ENCODE measurements around the gene RCAN1. TPM values are rescaled to one million over a fixed set of nuclear protein-coding genes. Genes with fewer than 3 reads are reported as not detected.
"Not testable (repeated sequence)": the region's sequence is repeated elsewhere in the genome, so short reads cannot be mapped to it uniquely, and the experiment has no call there.

The RCAN1 gene
- total RNA-seq, 1 donor from 2014 or later = 11.1 TPM

DNA sequence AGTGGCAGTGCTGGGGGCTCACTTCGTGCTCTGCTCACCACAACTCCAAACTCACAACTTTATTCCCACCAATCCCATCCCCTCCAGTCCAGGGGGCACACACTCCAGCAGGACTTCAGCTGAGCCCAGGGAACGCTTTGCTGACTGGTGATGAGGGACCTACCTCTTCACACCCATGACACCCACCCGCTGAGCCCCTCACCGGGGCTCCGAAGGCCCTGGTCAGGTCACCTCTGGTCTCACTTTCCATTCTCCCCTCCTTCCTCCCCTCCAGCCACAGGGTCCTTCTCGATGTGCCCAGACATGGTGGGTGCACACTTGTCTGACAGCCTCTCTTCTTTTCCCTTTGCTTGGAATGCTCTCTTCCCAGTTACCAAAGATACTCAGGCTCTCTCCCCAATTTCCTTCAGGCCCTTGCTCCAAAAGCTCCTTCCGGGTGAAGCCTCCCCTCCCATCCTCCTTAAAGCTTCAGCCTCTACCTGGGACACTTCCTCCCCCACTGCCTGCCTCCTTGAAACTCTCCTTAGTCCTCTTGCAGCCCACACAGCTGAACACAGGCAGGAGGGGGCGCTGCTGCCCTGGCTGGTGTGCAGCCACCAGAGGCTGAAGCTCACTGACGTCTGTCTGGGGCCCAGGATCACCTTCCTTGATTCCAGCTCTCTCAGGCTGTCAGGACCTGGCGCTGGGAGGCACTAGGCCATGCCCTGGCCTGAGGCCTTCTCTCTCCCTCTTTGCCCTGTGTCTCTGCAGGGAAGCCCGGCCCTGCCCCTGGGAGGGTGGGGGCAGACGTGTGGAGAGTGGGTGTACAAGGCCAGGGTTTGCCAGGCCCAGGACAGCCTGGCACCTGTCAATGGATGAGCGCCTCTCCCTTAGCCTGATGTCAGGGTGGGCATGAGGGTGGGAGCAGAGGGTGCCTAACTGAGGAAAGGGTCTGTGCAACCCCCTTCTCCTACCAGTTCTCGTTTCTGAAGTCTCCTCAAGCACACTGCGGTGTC, 104.5 kb downstream of the RCAN1 start:
- Mint-ChIP-seq H3K27me3 (ENCODE audit: insufficient read depth) (peaks cover 2% of the 10 kb centered on the region), H3K4me1 (ENCODE audit: low read depth) (no peaks in the 10 kb centered on the region), H3K4me3 (no peak overlapping the region), H3K36me3 (ENCODE audit: low read depth) (no peaks in the 10 kb centered on the region), H3K9me3 (no peaks in the 10 kb centered on the region), H3K27ac (no peak overlapping the region)
- intact Hi-C loops (cut with micrococcal nuclease) = loop anchor here (1.0 kb wide), 3 partner anchors 72 to 120 kb away; no protein-coding TSS in a partner anchor
- DNase-seq (ENCODE audit: low spot score) = no peak

DNA sequence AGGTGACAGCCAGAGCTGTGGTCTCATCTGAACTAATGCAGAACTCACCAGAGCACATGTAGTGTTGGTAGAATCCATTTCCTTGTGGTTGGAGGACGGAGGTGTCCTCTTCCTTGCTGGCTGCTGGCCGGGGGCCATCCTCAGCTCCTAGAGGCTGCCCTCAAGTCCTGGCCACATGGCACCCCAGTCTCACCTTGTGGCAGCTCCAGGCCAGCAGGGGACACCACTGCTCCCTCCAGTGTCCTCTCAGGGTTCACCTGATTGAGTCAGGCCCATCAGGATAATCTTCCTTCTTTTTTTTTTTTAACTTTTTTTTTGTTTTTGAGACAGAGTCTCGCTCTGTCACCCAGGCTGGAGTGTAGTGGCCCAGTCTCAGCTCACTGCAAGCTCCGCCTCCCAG, 105.8 kb downstream of the RCAN1 start:
- Mint-ChIP-seq H3K27ac (no peak overlapping the region), H3K27me3 (ENCODE audit: insufficient read depth) (no peaks in the 10 kb centered on the region), H3K36me3 (ENCODE audit: low read depth) (no peaks in the 10 kb centered on the region), H3K4me1 (ENCODE audit: low read depth) (no peaks in the 10 kb centered on the region), H3K4me3 (no peak overlapping the region), H3K9me3 (no peaks in the 10 kb centered on the region)
- intact Hi-C loops (cut with micrococcal nuclease) = no loop called here
- DNase-seq (ENCODE audit: low spot score) = no peak

DNA sequence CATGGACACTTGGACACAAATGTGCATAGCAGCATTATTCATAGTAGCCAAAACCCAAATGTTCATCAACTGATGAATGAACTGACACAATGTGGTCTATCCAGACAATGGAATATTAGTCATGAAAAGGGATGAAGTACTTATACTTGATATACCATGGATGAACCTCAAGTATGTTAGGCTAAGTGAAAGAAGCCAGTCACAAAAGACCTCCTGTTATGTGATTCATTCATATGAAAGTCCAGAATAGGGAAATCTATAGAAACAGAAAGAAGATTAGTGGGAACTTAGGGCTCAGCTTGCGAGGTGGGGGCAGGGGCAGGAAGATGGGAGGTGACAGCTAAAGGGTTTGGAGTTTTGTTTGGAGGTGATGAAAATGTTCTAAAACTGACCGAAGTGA, 110.3 kb downstream of the RCAN1 start:
- DNase-seq (ENCODE audit: low spot score) = no peak
- H3K4me3 Mint-ChIP-seq = no peak overlapping the region
- no peaks in the 10 kb centered on the region for H3K4me1 Mint-ChIP-seq (ENCODE audit: low read depth)
- H3K36me3 Mint-ChIP-seq (ENCODE audit: low read depth) = no peaks in the 10 kb centered on the region
- no peaks in the 10 kb centered on the region for H3K27me3 Mint-ChIP-seq (ENCODE audit: insufficient read depth)
- no peak overlapping the region for H3K27ac Mint-ChIP-seq
- intact Hi-C loops (cut with micrococcal nuclease) = no loop called here
- H3K9me3 Mint-ChIP-seq = no peaks in the 10 kb centered on the region

DNA sequence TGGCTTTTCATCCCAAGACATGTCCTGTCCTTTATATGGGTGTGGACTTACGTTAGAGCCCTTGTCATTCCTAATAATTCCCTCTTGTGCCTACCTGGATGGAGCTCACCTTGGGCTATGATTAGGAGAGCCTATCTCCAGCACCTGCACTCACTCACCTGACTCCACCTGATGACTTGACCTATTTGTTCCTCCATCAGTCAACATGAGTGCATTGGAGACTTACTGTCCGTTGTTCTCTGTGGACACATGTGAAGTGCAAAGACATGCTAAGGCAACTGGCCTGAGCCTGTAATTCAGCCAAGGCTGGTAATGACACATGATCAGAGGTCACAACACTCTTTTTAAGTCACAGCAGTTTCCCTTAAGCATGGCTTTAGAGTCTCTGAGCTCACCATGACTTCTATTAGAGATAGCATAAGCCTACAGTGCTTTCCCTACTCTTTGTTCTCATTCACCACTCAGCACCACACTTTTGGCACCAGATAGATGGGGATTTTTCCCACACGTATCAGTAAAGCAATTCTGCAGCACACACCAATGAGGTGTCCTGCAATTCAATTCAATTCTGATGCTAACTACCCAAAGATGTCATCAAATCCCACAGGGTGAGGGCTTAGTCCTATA, 112.3 kb downstream of the RCAN1 start:
- Mint-ChIP-seq H3K9me3 (peaks cover 4% of the 10 kb centered on the region), H3K27ac (no peak overlapping the region), H3K4me3 (no peak overlapping the region), H3K4me1 (ENCODE audit: low read depth) (no peaks in the 10 kb centered on the region), H3K27me3 (ENCODE audit: insufficient read depth) (peaks cover 5% of the 10 kb centered on the region), H3K36me3 (ENCODE audit: low read depth) (no peaks in the 10 kb centered on the region)
- DNase-seq (ENCODE audit: low spot score) = no peak
- intact Hi-C loops (cut with micrococcal nuclease) = no loop called here

DNA sequence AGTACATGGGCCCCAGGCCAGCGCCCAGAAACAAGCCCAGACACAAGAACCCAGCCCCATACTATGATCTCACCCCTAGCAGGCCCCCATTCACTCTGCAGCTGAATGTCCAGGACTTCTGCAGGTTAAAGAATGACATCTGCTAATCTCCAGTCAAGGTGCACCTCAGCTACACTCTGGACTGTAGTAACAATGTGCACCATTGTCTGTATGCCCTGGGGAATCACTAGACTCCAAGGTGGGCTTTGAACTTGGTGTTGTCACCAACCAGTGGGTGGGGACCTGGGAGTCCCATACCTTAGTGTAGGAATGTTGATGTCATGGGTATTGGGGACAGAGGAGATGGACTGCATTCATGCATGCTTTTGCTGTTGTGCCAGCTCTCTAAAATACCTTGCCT, 113.2 kb downstream of the RCAN1 start:
- no peak overlapping the region for H3K4me3 Mint-ChIP-seq
- H3K27me3 Mint-ChIP-seq (ENCODE audit: insufficient read depth) = peaks cover 5% of the 10 kb centered on the region
- no peak overlapping the region for H3K27ac Mint-ChIP-seq
- intact Hi-C loops (cut with micrococcal nuclease) = no loop called here
- no peaks in the 10 kb centered on the region for H3K36me3 Mint-ChIP-seq (ENCODE audit: low read depth)
- peaks cover 10% of the 10 kb centered on the region for H3K9me3 Mint-ChIP-seq
- DNase-seq (ENCODE audit: low spot score) = no peak
- H3K4me1 Mint-ChIP-seq (ENCODE audit: low read depth) = no peaks in the 10 kb centered on the region

DNA sequence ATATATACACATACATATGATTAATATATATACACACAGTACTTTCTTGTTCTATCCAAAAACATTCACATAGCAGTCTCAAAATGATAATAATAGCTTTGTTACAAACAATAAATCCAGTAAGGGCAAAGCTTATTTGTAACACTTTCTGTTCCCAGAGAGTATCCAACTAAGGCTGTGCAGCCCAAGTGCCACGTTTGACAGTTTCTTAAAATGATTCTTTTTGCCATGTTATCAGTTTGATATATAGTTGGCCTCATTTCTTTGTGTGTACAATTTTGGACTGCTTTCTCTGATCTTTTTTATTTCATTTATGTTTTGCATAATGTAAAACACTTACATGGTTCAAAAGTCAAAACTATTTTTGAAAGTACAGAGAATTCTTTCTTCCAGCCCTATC, 114.7 kb downstream of the RCAN1 start:
- Mint-ChIP-seq H3K4me3 (no peak overlapping the region), H3K4me1 (ENCODE audit: low read depth) (no peaks in the 10 kb centered on the region), H3K36me3 (ENCODE audit: low read depth) (no peaks in the 10 kb centered on the region), H3K9me3 (peaks cover 12% of the 10 kb centered on the region), H3K27me3 (ENCODE audit: insufficient read depth) (peaks cover 5% of the 10 kb centered on the region), H3K27ac (no peak overlapping the region)
- no peak for DNase-seq (ENCODE audit: low spot score)
- intact Hi-C loops (cut with micrococcal nuclease) = no loop called here

DNA sequence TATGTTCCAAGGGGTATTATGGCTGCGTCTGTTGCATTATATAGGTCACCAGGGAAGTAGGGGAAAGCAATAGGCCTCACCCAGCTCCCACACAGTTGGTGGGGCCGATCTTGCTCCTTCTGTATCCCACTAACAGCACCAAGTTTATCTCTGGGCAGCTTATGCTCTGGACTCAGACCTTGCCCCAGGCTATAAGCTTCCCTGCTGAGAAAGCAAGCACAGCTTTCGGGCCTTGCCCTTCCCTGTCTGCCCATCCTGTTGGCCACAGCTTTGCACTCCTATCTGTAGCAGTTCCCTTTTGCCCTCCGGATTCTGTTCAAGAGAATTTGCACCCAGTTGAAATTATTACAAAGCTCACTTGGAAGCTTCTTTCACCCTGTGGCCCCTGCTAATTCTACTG, 115.8 kb downstream of the RCAN1 start:
- Mint-ChIP-seq H3K4me3 (no peak overlapping the region), H3K27me3 (ENCODE audit: insufficient read depth) (peaks cover 5% of the 10 kb centered on the region)
- no peak for DNase-seq (ENCODE audit: low spot score)

DNA sequence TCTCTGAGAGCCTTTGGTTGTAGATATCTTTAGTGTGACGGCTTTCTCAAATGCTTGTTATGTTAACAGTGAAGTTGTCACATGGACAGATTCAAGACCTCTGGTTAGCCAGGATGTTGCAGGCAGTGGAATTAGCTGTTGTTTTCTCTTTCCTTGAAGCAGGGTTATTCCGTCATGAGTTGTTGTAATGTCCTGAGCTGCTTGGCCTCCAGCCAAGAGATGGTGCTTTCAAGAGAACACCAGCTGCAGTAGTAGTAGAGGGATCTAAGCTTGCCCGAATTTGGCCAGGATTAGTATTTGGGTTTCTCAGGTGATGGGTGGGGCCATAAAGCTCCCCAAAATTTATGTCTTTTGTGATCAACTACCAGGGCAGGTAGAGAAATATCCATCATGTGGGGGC, 116.3 kb downstream of the RCAN1 start:
- intact Hi-C loops (cut with micrococcal nuclease) = no loop called here
- no peaks in the 10 kb centered on the region for H3K36me3 Mint-ChIP-seq (ENCODE audit: low read depth)
- no peaks in the 10 kb centered on the region for H3K4me1 Mint-ChIP-seq (ENCODE audit: low read depth)
- H3K27ac Mint-ChIP-seq = no peak overlapping the region
- no peak overlapping the region for H3K4me3 Mint-ChIP-seq
- DNase-seq (ENCODE audit: low spot score) = no peak
- H3K27me3 Mint-ChIP-seq (ENCODE audit: insufficient read depth) = peaks cover 5% of the 10 kb centered on the region
- H3K9me3 Mint-ChIP-seq = peaks cover 12% of the 10 kb centered on the region

More for the DNA sequence above, 115.8 kb downstream of the RCAN1 start:
- no peaks in the 10 kb centered on the region for H3K4me1 Mint-ChIP-seq (ENCODE audit: low read depth)
- intact Hi-C loops (cut with micrococcal nuclease) = no loop called here
- no peak overlapping the region for H3K27ac Mint-ChIP-seq
- H3K9me3 Mint-ChIP-seq = peaks cover 12% of the 10 kb centered on the region
- no peaks in the 10 kb centered on the region for H3K36me3 Mint-ChIP-seq (ENCODE audit: low read depth)

DNA sequence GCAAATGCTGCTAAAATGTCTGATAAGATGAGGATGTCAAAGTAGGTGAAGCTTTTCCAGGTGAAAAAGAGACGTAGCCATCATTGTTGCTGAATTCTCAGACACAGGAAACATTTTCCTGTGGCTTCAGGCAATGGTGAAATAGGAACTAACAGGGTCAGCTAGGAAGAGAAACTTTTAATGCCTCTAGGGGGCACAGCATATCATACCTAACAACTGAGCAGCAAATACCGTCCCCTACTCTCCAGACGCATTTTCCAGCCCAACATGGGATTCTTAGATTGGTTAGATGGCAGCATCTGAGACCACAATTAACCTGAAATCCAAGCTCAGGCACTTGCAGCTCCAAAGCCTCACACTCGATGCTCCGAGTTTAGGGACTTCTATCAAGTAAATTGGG, 131.1 kb downstream of the RCAN1 start:
- H3K4me3 Mint-ChIP-seq; DNase-seq (ENCODE audit: low spot score); H3K4me1 Mint-ChIP-seq (ENCODE audit: low read depth); H3K36me3 Mint-ChIP-seq (ENCODE audit: low read depth); intact Hi-C loops (cut with micrococcal nuclease); H3K27ac Mint-ChIP-seq; H3K9me3 Mint-ChIP-seq; H3K27me3 Mint-ChIP-seq (ENCODE audit: insufficient read depth): not testable (repeated sequence)

DNA sequence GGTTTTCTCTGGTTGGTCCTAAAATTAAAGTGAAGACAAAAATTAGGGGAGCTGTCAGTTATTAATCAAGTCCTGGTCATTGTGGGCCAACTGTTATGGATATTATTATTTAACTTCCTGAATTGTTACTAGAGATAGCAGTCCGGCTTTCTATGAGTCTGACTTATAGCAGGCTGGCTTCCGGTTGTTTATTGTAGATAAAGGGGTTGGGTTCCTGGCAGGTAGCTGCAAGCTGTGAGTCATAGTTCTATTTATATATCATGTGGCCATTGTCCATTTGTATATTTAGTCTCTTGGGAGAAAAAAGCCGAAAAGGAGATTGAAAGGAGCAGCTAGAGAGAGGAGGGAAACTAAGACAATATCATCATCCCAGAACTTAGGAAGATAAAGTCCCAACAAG, 131.5 kb downstream of the RCAN1 start:
- intact Hi-C loops (cut with micrococcal nuclease); H3K36me3 Mint-ChIP-seq (ENCODE audit: low read depth); H3K9me3 Mint-ChIP-seq; H3K4me1 Mint-ChIP-seq (ENCODE audit: low read depth); DNase-seq (ENCODE audit: low spot score); H3K27me3 Mint-ChIP-seq (ENCODE audit: insufficient read depth); H3K27ac Mint-ChIP-seq; H3K4me3 Mint-ChIP-seq: not testable (repeated sequence)

DNA sequence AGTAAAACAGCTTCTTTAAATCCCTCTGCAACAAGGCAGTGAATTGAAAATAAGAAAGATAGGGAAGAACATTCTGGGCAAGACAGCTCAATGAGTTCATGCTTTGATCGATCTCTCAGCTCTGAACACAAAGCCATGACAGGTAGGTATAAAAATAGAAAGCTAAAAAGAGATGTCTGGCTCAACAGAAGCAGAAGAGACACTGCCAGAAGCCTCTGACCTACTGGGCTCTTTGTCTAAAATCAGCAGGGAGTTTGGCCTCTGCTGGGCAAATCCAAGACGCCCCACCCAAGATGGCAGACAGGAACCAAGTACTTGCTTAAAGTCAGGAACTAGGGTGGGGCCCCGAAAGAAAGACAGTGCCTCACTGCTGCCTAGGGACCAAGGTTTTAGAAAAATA, 147.6 kb downstream of the RCAN1 start:
- H3K4me3 Mint-ChIP-seq; intact Hi-C loops (cut with micrococcal nuclease); H3K36me3 Mint-ChIP-seq (ENCODE audit: low read depth); H3K9me3 Mint-ChIP-seq; H3K27ac Mint-ChIP-seq; DNase-seq (ENCODE audit: low spot score); H3K4me1 Mint-ChIP-seq (ENCODE audit: low read depth); H3K27me3 Mint-ChIP-seq (ENCODE audit: insufficient read depth): not testable (repeated sequence)
